Keratinocyte (primary cell): ENCODE measurements around the gene ASB13. TPM values are rescaled to one million over a fixed set of nuclear protein-coding genes. Genes with fewer than 3 reads are reported as not detected.

Experiments
- DNase-seq: peaks from one replicate; pipeline ENCODE4 v3.0.0-alpha.2; 2011; ENCODE audit warnings: low read depth, missing footprints, low spot score
- FAIRE-seq: peaks from 2 replicates; lab custom pipeline; 2011; peaks lifted over from hg19 to GRCh38; lab: Jason Lieb, UNC
- H2AFZ ChIP-seq: 2 replicates; pipeline ENCODE4 v1.6.0; 2012; ENCODE audit warnings: low read length, control low read depth, inconsistent platforms; ENCODE audit not compliant: control insufficient read depth
- H3K27ac ChIP-seq: 2 replicates; pipeline ENCODE4 v1.5.1; 2011; ENCODE audit warnings: low read length; ENCODE audit not compliant: control insufficient read depth, insufficient read depth
- H3K27me3 ChIP-seq: 3 replicates; pipeline ENCODE4 v1.6.0; 2011; ENCODE audit warnings: low read length; ENCODE audit not compliant: control insufficient read depth, insufficient read depth; ENCODE audit errors: extremely low read depth
- H3K36me3 ChIP-seq, 2 experiments: 2 replicates in 1 of 2; 3 replicates in 1 of 2; pipeline ENCODE4 v1.5.1; 2011; ENCODE audit warnings: low read length in 2 of 2, mild to moderate bottlenecking in 1 of 2; ENCODE audit not compliant: control insufficient read depth in 2 of 2, insufficient read depth in 2 of 2; ENCODE audit errors: extremely low read depth in 1 of 2
- H3K4me1 ChIP-seq: 3 replicates; pipeline ENCODE4 v1.5.1; 2011; ENCODE audit warnings: low read length; ENCODE audit not compliant: control insufficient read depth, insufficient read depth; ENCODE audit errors: extremely low read depth
- H3K4me2 ChIP-seq: 3 replicates; pipeline ENCODE4 v1.6.0; 2011; ENCODE audit warnings: low read depth, low read length; ENCODE audit not compliant: control insufficient read depth, insufficient read depth; ENCODE audit errors: extremely low read depth
- H3K4me3 ChIP-seq, 3 experiments: fragments of 200-600 bp in 1 of 3; sonication (generic) in 1 of 3; 2 replicates in 2 of 3; 3 replicates in 1 of 3; pipeline ENCODE4 v1.5.1; 2011 to 2016; ENCODE audit warnings: low read length in 3 of 3, mild to moderate bottlenecking in 3 of 3, control low read depth in 2 of 3, inconsistent platforms in 1 of 3, low read depth in 1 of 3, mixed read lengths in 1 of 3, mixed run types in 1 of 3, moderate library complexity in 1 of 3; ENCODE audit not compliant: control insufficient read depth in 2 of 3, insufficient read depth in 2 of 3; ENCODE audit errors: extremely low read depth in 1 of 3
- H3K79me2 ChIP-seq: 2 replicates; pipeline ENCODE4 v1.6.0; 2012; ENCODE audit warnings: low read length; ENCODE audit not compliant: control insufficient read depth, insufficient read depth
- H3K9ac ChIP-seq: 3 replicates; pipeline ENCODE4 v1.6.0; 2011; ENCODE audit warnings: low read length; ENCODE audit not compliant: control insufficient read depth, insufficient read depth; ENCODE audit errors: extremely low read depth
- H3K9me1 ChIP-seq: 3 replicates; pipeline ENCODE4 v1.6.0; 2011; ENCODE audit warnings: low read length; ENCODE audit not compliant: control insufficient read depth, insufficient read depth; ENCODE audit errors: extremely low read depth
- H3K9me3 ChIP-seq: 2 replicates; pipeline ENCODE4 v1.5.1; 2012; ENCODE audit warnings: low read depth, low read length; ENCODE audit not compliant: control insufficient read depth
- H4K20me1 ChIP-seq: 3 replicates; pipeline ENCODE4 v1.6.0; 2011; ENCODE audit warnings: low read length; ENCODE audit not compliant: control insufficient read depth, insufficient read depth; ENCODE audit errors: extremely low read depth
- EZH2 ChIP-seq: IDR thresholded peaks from one replicate; pipeline ENCODE4 v1.6.1; 2012; ENCODE audit warnings: inconsistent platforms, mild to moderate bottlenecking, low read length, moderate library complexity
- dilution Hi-C: fragments of 300-500 bp; cut with MboI; formaldehyde crosslinking; loops from one replicate; pipeline ENCODE4 v1.7.0; 2020; ENCODE audit warnings: low sequenced_read_pairs; ENCODE audit not compliant: extremely low pct_ligation_motif_present
- polyA plus RNA-seq, 5 experiments: library from polyadenylated mRNA; depleted of rRNA in 3 of 5; stranded (reverse) in 3 of 5; stranded (forward) in 1 of 5; unstranded in 1 of 5; fragments of >200 nt; gene quantifications; 1 replicate in 1 of 5; 2 replicates in 3 of 5; 3 replicates in 1 of 5; pipeline versions ENCODE4 v1.2.1 to v1.2.3, GENCODE V29; 2011 to 2012; ENCODE audit warnings: missing spikeins in 2 of 5, low read depth in 1 of 5, low replicate concordance in 1 of 5
- TF ChIP-seq, protein P1 (sequence below), 3 experiments: IDR thresholded peaks in 1 of 3; conservative IDR thresholded peaks in 1 of 3; optimal IDR thresholded peaks in 1 of 3; 2 replicates in 2 of 3; 3 replicates in 1 of 3; pipeline versions ENCODE3 to v1.5.1; 2011; ENCODE audit warnings: low read length in 3 of 3, mild to moderate bottlenecking in 3 of 3, moderate library complexity in 2 of 3, control low read depth in 1 of 3, inconsistent platforms in 1 of 3; ENCODE audit not compliant: insufficient read depth in 2 of 3; ENCODE audit errors: extremely low read depth in 1 of 3

ASB13 gene
- polyA plus RNA-seq, 1 donor (not counting 4 experiments of a cell fraction or from before 2014, with no cell fraction given): 6.4 TPM

DNA sequence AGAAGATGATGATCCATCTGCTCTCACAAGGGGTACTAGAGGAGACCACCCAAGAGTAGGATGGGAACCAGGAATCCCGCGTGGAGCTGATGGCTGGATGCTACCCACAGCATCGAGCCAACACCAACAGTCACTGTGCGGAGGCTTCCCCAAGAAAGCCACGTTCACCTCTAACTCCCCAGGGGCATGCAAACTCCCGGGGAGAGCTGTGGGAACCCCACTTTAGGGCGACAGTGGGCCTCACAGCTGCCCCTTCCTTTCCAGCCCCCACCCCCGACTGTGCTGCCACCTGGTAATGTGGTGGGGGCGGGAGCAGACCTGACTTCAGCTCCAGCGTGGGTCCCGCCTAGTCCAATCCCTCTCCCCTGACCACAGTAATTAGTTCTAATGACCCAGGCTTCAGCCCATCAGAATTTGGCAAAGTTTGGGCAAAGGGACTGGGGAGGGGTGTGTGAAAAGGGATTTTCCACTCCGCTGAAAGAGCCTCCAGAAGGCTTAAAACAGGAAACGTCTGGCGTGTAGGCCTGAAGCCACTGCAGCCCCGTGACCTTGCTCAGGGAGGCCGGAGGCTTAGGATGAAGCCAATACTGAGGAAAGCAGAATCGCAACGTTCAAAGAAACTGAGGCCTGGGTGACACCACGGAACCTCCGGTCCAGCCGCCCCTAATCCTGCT is 20.3 kb downstream of the ASB13 start:
- TF ChIP-seq, protein P1, sequence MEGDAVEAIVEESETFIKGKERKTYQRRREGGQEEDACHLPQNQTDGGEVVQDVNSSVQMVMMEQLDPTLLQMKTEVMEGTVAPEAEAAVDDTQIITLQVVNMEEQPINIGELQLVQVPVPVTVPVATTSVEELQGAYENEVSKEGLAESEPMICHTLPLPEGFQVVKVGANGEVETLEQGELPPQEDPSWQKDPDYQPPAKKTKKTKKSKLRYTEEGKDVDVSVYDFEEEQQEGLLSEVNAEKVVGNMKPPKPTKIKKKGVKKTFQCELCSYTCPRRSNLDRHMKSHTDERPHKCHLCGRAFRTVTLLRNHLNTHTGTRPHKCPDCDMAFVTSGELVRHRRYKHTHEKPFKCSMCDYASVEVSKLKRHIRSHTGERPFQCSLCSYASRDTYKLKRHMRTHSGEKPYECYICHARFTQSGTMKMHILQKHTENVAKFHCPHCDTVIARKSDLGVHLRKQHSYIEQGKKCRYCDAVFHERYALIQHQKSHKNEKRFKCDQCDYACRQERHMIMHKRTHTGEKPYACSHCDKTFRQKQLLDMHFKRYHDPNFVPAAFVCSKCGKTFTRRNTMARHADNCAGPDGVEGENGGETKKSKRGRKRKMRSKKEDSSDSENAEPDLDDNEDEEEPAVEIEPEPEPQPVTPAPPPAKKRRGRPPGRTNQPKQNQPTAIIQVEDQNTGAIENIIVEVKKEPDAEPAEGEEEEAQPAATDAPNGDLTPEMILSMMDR (optimal IDR thresholded peaks at IDR 0.05 in 1 of 3, IDR thresholded peaks at IDR 0.05 in 1 of 3, conservative IDR thresholded peaks at IDR 0.05 in 1 of 3; ENCODE audit: extremely low read depth in 1 of 3, insufficient read depth in 2 of 3, low read length in 3 of 3): no peak
- TF ChIP-seq EZH2: no peak
- no peak for DNase-seq
- Histone ChIP-seq H3K4me2 (no peak overlapping the region), H3K79me2 (no peaks in the 10 kb centered on the region), H3K36me3 (peaks cover 0 to 9% of the 10 kb centered on the region in 2 experiments), H3K27ac (no peak overlapping the region), H3K4me3 (no peak overlapping the region), H4K20me1 (no peaks in the 10 kb centered on the region), H3K27me3 (no peaks in the 10 kb centered on the region), H3K9me3 (no peaks in the 10 kb centered on the region), H3K9me1 (no peaks in the 10 kb centered on the region), H2AFZ (no peak overlapping the region), H3K4me1 (no peaks in the 10 kb centered on the region), H3K9ac (no peak overlapping the region)
- dilution Hi-C loops: no loop called here
- no peak for FAIRE-seq

DNA sequence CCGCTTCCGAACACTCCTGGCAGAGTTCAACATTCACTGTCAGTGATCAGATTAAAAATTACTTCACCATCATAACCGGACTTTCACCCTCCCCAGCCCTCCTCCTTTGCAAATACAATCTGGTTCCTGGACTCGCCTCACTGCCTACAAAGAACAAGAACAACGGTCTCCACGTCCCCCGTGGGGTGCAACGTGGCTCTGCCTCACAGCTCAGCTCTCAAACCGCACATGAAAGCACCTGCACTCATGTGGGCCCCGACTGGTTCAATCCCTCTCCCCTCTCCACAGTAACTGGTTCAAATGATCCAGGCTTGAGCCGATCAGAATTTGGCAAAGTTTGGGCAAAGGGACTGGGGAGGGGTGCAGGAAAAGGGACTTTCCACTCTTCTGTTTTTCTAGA is 21.0 kb downstream of the ASB13 start:
- Histone ChIP-seq H3K27ac (no peak overlapping the region), H3K79me2 (no peaks in the 10 kb centered on the region), H4K20me1 (no peaks in the 10 kb centered on the region), H3K27me3 (no peaks in the 10 kb centered on the region), H3K4me3 (no peak overlapping the region), H3K9ac (no peak overlapping the region), H3K9me1 (no peaks in the 10 kb centered on the region), H3K9me3 (no peaks in the 10 kb centered on the region), H2AFZ (no peak overlapping the region), H3K4me1 (no peaks in the 10 kb centered on the region), H3K36me3 (peaks cover 0 to 10% of the 10 kb centered on the region in 2 experiments), H3K4me2 (no peak overlapping the region)
- dilution Hi-C loops: no loop called here
- no peak for DNase-seq
- FAIRE-seq: no peak
- no peak for TF ChIP-seq EZH2
- TF ChIP-seq, protein P1 (optimal IDR thresholded peaks at IDR 0.05 in 1 of 3, IDR thresholded peaks at IDR 0.05 in 1 of 3, conservative IDR thresholded peaks at IDR 0.05 in 1 of 3; ENCODE audit: extremely low read depth in 1 of 3, insufficient read depth in 2 of 3, low read length in 3 of 3): no peak
